HG03280 (cell line): Measurements from ENCODE around the gene ANKRD13D.
"Not testable (repeated sequence)": the region's sequence is repeated elsewhere in the genome, so short reads cannot be mapped to it uniquely, and the experiment has no call there.

ENCODE experiments used
- ATAC-seq: cut with Tn5 transposase; IDR thresholded peaks from one replicate; pipeline ENCODE4 v1.9.1; 2021; ENCODE audit warnings: mild to moderate bottlenecking, moderate library complexity; ENCODE audit not compliant: unreplicated experiment

Gene ANKRD13D

DNA sequence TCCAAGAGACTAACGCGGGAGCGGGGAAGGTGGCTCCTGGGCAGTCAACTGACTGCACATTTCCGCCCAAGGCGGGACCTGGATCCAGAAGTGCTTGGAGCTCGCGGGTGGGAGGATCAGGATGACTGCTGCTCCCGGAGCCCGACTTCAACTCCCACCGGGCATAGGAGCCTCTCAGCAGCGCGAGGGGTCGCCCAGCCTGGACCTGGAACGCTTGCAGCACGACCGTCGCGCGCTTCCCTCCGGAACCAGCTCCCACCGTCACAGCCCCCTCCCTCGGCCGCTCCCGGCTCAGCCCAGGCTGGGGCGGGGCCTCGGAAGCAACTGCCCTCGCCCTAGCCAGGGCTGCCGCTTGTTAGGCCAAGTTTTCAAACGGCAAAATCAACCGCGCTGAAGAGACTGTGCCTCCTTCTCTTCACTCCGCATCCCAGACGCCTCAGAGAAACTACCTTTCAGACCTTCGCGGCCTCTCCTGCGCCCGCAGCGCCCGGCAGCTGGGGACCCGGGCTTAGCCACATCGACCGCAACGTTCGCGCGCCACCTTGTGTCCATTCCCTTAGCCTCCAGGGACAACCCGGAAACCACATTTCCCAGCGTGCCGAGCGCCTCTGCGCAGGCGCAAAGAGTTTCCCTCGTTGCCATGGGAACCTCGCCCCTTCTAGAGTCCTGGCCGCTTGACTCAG is 28.2 kb downstream of the ANKRD13D start:
- ATAC-seq = peak; percentile 87

DNA sequence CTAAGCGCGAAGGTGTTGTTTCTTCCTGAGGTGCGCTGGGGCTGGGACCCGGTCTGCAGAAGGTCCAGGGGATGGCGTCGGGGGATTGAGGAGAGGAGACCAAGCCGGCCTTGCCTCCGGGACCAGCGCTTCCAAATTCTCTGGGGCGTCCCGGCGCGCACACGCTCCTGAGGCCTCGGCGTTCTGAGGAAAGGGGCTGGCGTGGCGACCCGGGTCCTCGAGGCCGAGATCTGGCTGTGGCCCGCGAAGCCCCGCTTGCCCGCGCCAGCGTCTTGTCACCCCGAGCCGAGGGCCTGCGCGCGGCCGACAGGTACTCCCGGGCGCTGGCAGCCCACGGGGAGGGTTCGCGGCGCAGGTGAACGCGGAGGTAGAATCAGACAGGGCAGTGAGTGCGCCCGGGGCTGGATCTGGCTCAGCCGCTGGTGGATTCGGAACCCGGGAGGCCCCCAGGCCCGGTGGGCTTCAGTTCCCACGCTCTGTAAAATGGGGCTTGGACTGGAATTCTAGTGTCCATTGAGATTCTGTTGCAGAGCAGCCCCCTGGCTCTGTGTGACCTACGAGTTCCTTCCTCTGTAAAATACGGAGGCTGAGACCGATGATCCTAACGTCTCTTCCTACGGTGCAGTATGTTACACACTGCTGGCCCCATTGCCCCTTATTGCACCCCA is 28.9 kb downstream of the ANKRD13D start:
- ATAC-seq = peak; percentile 14

DNA sequence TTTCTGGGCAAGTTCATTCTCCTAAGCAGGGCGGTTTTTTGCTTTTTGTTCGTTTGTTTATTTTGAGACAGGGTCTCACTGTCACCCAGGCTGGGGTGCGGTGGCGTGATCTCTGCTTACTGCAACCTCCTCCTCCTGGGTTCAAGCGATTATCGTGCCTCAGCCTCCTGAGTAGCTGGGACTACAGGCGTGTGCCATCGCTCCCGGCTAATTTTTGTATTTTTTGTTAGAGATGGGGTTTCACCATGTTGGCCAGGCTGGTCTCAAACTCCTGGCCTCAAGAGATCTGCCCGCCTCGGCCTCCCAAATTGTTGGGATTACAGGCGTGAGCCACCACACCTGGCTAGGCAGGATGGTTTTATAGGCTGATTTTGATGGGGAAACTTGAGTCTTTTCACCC is 29.8 kb downstream of the ANKRD13D start:
- not testable (repeated sequence) for ATAC-seq

DNA sequence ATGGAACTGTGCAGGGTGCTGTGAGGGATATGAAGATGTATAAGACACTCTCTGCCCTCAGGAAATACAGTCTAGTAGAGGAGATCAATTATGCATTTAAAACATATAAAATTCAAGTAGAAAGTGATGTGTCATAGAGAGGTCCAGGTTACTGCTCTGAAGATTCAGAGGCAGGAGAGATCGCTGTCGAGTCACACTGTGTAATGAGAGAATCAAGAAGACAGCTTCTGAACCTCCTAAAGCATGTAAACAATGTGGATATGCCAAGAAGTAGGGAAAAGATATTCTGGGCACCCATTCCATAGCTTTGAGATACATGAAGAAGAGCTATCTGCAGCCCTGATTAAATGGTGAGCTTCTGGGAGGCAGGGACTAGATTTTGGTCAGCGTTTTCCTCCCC is 30.9 kb downstream of the ANKRD13D start:
- no peak for ATAC-seq

DNA sequence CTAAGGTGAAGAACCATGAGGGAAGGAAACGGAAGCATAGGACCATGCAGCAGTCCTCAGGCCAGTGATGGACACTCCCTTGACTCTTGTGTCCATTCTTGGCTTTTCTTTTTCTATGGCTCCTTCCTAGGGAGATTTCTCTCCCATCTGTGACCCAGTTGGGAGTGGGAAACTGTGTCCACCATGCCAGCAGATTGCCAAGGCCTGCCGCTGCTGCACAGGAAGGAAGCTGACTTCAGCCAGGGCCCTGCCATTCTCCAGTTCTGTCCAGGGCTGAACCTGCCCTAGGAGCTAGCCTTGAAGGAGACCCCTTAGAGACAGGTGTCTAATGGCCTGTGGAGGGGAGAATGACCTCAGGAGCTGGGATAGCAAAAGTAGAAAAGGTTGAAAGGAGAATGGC is 31.6 kb downstream of the ANKRD13D start:
- no peak for ATAC-seq

DNA sequence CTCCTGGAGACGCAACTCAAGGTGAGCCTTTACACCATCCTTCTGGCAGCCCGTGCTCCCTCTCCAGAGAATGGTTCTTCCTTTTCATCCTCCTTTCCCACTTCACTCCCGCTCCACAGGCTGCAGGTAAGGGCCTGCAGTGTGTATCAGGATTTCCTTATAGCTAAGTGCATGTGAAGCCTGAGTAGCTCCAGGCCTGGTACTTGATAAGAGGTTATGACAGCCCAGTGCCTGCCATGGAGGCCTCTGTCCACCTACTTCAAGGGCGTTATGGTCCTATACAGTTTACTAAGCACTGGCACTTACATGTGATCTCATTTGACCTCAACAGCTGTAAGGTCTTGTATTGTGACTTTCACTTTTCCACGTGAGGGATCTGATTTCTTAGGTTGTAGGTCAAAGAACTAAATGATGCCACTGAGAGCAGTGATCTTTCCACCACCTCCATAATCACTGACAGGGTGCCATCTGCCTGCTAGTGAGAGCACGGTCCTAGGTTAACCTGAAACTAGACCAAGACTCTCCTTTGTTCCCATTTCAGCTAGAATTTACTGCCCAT is 32.3 kb downstream of the ANKRD13D start:
- ATAC-seq = no peak

DNA sequence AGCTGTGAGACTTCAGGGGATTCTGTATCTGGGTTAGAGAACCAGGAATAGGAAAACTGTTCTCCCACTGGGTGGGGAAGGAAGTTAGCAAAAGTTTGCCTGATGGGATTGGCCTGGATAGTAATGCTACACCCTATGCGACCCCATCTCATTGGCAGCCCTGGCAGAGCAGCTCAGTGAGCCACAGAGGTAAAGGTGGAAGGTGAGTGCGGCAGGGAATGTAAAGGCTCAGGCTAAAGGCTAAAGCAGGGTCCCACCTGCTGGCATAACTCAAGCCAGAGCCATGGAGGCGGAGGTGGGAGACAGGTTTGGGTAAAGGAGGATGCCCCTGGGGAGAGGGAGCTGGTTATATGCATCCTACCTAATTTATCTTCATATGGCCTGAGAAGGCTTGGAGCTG is 32.9 kb downstream of the ANKRD13D start:
- no peak for ATAC-seq

DNA sequence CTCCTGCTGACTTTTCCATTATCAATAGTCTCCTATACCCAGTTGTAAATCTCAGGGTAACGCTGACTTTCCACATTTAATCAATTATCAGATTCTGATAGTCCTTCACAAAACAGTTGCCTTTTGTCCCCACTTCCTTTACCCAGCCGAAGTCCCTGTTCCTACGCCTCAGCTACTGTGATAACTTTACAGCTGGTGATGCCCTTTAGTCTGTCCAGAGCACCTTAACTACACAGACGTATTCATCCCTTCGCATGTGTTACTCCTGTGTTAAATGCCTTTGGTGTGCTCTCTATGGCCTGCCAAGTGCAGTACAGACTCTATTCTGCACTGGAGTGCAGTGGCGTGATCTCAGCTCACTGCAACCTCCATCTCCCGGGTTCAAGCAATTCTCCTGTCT is 34.4 kb downstream of the ANKRD13D start:
- no peak for ATAC-seq

DNA sequence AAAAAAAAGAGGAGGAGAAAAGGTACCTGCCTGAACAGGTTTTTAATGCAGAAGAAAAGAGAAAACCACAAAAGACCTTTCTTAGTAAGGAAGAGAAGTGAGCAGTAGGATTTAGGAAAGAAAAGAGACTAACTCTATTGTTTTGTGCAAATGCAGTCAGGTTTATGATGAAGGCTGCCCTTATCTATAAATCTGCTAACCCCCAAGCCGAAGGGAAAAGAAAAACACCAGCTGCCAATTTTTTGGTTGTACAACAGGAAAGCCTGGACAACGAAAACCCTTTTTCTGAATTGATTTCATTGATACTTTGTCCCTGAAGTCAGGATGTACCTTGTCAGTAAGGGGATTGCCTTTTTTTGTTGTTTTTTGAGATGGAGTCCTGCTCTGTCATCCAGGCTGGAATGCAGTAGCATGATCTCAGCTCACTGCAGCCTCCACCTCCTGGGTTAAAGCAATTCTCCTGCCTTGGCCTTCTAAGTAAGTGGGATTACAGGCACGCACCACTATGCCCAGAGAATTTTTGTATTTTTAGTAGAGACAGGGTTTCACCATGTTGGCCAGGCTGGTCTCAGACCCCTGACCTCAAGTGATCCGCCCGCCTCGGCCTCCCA is 43.1 kb downstream of the ANKRD13D start:
- ATAC-seq = no peak

DNA sequence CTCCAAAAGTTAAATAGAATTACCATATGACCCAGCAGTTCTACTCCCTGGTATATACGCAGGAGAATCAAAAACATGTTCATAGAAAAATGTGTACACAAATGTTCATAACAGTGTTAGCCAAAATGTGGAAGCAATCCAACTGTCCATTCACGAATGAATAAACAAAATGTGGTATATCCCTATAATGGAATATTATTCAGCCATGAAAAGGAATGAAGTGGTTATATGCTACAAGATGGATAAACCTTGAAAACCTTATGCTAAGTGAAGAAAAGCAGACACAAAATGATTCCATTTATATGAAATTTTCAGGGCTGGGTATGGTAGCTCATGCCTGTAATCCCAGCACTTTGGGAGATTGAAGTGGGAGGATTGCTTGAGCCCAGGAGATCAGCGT is 48.2 kb downstream of the ANKRD13D start:
- ATAC-seq = no peak

DNA sequence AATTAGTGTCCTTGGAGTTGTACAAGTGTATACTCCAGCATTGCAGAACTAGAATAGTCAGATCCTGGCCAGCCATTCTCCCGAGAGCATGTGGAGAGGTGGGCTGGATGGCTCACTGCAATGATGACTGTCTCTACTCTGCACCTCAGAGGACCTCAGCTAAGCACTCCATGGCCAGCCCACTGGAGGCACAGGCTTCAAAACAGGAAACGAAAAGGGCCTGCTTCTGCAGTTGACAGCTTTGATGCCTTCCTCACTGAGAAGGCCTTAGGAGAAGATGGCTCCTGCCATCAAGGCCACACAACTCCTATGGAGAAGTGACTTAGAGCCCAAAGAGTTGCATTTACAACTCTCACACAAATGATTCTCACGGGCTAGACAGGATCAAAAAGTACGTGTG is 55.2 kb downstream of the ANKRD13D start:
- ATAC-seq = no peak

DNA sequence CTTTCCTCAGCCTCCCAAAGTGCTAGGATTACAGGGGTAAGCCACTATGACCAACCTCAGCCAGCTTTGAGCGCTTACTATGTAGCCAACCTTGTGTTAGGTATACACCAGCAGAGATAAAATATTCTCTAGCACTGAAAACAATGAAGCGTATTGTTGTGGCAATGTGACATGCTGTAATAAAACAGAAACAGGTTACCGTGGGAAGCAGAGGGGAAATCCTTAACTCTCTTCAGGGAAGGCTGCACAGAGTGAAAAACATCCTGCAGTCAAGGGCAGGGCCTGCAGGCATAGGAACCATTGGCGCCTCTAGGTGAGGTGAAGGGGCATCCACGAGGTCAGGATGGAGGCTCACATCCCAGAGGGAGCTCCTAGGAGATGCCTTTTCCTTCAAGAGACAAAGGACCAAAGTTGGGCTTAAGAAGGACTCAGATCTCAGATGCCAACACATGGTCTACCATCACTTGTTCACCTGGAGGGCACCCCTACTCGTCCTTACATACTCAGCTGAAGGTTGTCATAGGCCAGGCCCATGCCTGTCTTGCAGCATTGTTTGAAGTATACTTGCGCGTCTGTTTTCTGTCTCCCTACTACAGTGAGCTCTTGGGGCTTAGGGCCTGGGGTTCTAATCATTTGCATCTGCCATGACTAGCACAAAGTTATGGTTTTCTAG is 56.3 kb downstream of the ANKRD13D start:
- no peak for ATAC-seq

DNA sequence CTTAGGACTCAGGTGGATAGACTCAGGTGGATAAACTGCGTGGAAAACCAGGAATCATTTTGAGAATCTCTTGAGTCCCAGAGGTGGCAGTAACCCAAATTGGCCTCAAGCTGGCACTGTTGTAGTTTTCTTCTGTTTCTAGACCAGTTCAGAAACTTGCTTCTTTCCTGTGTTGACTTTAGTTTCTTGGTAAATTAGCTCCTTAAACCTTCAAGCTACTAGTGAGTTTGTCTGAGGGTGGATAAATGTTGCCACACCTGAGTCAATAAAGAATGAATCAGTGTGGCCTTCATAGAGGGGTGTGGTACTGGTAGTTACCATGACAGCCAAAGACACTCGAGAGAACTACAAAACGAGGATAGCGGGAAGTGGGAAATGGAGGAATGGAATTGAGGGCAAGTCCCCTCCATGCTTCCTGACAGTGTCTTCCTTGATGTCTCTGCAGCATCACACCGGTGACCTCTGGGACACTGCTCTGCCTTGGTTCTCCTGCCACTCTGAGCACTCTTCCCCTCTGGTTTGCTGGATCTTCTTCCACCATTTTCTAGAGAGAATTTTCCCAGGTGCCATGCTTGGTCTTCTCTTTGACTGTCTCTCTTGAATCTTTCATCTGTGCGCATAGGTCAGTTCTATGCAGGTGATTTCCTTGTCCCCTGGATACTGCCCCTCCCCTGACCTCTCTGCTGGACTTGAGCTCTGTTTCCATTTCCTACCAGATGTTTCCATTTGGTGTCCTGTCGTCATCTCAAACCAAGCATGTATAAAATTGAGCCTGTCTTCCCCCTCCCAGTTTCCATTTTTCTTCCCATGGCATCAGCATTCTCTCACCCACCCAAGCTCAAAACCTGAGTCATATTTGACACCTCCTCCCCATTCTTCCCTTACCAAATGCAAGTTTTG is 57.1 kb downstream of the ANKRD13D start:
- no peak for ATAC-seq

DNA sequence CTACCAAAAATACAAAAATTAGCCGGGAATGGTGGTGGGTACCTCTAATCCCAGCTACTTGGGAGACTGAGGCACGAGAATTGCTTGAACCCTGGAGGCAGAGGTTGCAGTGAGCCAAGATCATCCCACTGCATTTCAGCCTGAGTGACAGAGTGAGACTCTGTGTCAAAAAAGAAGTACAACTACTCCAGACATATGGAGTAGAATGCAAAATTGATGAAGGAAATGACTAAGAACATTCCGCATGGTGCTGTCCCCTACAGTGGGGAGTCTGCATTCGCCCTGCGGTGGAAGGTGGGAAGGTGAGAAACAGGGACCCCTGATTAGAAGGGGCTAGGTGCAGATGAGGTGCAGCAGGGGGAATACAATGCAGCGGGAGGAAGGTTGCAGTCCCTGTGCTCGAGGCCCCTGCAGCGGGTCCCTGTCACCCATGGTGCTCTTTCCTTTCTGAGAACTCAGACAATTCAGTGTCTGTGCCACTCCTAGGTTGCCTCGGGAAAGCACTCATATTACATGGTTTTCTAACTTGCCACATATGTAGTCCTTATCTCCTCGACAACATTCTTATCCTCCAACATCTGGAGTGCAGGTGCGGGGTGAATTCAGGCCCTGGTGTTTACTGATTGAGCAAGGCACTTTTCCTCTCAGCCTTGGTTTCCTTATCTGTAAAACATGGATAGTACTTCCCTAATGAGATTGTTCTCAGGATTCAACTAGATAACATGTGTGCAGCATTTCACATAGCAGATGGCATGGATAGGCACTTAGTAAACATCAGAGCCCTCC is 59.1 kb downstream of the ANKRD13D start:
- no peak for ATAC-seq

DNA sequence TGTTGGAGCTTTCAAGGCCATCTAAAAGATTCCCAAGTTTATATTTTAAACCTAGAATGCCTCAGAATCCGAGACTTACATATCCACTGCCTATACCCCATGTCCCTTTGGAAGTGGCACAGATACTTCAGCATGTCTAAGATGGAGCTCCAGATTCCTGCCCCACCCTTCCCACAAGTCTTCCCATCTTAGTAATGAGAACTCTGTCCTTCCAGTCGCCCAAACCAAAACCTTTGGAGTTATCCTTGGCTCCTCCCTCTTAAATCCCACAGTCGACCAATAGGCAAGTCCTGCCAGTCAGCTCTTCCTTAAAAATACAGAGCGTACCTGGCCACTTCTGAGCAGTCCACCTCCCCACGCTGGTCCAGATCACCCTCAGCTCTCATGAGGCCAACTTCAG is 59.9 kb downstream of the ANKRD13D start:
- no peak for ATAC-seq

DNA sequence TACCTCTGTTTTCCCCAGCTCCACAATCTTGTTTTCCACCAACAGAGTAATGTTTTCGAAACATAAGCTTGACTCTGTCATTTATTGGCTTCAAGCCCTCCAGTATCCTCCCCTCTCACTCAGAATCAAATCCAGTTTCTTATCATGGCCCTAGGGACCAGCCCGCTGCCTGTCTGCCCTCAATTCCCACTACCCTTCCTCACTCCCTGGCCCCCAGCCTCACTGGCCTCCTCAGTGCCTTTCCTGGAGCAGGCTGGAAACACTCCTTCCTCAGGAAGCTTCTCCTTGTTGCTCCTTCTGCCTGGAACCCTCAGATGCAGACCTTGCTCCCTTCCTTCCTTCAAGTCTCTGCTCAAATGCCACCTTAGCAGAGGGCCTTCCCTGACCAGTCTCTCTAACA is 60.4 kb downstream of the ANKRD13D start:
- no peak for ATAC-seq

DNA sequence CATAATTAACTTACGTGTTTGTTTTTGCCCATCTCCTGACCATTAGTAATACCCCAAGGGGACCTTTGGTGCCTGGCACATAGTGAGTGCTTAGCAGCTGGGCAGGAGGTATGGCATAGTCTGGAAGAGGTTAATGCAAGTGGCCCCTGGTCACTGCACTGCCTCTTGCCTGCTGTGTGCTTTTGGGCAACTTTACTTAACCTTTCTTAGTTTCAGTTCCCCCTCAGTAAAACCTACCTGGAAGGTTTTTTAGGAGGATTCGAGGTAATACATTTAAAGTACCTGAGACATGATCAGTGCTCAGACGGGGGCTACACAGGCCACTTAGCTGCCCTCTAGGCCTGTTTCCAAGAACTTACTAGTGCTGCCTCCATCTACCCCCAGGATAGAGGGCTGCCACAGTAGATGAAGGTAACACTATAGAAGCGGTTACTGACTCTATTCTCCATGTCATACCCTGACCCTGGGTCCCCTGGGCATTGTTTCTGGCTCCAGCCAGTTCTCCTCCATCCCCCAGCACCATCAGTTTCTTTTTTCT is 60.9 kb downstream of the ANKRD13D start:
- ATAC-seq = no peak

DNA sequence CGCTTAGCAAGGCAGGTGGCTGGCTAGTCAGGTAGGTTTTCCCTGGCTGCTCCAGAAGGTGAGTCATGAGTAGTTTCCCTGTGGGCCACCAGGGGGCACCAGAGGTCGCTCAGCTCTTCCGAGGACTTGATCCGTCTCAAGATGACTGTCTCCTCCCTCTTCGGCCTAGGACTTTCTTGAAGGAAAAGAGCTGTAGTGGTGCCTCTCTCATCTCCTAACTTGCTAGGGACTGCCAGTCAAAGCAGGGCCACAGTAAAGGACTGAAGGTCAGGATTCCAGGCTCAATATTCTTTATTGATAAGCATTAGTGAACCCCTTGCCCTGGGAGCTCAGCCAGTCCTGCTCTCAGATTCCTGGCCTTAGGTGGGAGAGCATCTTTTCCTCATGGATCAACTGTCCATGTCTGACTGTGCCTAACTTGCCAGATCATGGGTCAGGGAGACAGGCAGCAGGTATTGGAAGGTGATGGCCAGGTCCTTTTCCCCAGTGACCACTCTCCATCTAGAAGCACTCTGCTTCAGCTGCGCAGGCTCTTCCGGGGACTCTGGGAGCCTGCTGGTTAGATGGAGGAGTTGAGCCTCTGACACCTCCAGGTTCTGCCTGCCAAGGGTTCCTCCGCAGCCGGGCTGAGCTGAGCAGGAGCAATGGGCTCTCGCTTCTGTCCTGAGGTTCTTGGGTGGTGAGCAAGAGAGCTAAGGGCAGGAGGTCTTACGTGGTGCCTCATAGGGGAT is 62.3 kb downstream of the ANKRD13D start:
- ATAC-seq = no peak
